HG02759 (cell line): ENCODE measurements around the gene EBI3.
"Not testable (repeated sequence)": the region's sequence is repeated elsewhere in the genome, so short reads cannot be mapped to it uniquely, and the experiment has no call there.

ENCODE experiments used
- ATAC-seq: cut with Tn5 transposase; IDR thresholded peaks from one replicate; pipeline ENCODE4 v1.9.1; 2021; ENCODE audit warnings: mild to moderate bottlenecking, moderate library complexity; ENCODE audit not compliant: unreplicated experiment

EBI3 gene

DNA sequence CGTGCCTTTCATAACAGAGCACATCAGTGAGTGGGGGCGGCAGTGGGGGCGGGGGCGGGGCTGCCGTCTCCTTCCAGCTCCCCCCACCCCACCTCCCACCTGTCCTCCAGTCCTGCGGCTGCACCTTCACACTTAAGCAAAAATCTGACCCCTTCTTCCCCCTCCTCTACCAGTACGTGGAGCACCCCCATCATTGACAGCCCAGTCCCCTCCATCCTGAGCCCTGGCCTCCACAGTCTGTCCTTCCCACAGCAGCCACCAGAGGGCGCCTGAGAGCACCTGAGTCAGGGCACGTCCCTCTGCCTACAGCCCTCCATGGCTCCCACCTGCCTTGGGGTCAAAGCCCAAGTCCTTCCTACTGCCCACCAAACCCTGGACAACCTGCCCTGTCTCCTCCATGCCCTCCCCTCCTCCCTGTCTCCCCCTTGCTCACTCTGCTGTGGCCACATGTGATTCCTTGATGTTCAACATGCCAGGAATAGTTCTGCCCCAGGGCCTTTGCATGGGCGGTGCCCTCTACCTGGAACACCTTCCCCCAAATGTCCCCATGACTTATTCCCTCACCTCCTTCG, 4.0 kb downstream of the EBI3 start:
- no peak for ATAC-seq

DNA sequence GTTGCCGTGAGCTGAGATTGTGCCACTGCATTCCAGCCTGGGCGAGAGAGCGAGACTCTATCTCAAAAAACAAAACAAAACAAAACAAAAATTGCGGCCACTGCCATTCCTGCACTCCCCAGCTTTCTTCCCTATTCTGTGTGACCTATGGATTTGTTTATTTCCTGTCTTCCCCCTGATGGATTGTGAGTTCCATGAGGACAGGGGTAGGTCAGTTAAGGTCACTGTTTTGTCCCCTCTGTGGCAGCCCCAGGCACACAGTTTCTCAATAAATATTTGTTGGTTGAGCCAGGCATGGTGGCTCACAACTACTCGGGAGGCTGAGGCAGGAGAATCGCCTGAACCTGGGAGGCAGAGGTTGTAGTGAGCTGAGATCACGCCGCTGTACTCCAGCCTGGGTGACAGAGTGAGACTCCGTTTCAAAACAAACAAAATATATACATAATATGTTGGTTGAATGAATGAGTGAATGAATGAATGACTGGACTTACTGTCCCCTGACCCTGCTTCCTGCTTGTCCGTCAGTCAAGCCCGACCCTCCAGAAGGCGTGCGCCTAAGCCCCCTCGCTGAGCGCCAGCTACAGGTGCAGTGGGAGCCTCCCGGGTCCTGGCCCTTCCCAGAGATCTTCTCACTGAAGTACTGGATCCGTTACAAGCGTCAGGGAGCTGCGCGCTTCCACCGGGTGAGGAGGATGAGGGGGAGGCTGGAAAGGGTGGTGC, 5.0 kb downstream of the EBI3 start:
- ATAC-seq: no peak

DNA sequence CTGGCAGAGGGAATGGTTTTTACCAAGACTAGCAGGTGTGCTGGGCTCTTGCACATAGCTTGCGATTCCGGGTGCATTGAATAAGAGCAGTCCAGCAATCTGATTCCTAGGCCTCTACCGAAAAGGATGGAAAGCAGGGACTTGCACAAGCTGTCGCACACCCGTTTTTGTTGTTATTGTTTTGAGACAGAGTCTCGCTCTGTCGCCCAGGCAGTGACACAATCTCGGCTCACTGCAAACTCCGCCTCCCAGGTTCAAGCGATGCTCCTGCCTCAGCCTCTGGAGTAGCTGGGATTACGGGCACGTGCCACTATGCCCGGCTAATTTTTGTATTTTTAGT, 5.5 kb downstream of the EBI3 start:
- no peak for ATAC-seq

DNA sequence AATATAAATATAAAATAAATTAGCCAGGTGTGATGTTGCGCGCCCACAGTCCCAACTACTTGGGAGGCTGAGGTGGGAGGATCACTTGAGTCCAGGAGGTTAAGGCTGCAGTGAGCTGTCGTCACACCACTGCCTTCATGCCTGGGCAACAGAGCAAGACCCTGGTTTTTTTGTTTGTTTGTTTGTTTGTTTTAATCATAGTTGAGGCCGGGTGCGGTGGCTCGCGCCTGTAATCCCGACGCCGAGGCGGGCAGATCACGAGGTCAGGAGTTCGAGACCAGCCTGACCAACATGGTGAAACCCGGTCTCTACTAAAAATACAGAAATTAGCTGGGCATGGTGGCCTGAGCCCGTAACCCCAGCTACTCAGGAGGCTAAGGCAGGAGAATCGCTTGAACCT, 8.2 kb downstream of the EBI3 start:
- not testable (repeated sequence) for ATAC-seq

DNA sequence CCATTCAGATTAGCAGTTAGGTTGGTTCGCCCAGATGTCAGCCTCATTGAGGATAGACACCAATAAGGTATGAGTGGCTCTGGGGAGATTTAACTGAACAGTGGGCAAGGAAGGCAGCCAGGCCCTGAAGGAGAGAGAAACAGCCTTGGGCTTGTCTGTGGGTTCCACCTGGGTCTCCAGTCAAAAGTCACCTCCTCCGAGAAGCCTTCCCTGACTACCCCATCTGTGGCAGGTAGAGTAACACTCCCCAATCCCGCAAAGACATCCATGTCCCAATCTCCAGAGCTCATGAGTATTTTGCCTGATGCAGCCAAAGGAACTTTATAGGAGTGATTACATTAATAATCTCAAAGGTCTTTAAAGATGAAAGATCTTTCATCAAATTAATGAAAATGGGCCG, 9.5 kb downstream of the EBI3 start:
- ATAC-seq: no peak

DNA sequence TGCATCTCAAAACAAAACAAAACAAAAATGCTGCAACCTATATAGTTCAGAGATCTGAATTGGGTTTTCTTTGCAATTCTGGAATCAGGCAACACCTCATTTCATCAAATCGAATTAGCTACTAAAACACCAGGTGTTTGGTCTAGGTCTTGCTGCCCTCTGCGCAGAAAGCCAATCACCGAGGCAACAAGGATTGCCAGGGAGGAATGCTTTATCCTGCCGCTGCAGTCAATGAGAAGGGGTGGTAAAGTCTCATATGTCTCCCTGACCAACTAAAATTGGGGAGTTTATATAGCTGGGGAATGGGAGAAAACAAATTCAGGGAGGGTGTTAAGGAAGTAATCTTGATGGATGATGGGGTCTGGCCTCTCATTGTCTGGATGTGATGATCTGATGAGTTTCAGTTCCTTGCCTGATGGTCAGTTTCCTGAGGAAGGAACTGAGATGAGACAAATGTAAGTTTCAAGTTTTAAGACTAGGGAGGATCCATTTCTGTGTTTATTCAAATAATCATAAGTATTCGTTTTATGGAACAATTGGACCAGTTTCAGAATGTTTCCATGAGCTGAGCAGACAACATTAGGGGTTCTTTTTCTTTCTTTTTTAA, 12.6 kb downstream of the EBI3 start:
- no peak for ATAC-seq

DNA sequence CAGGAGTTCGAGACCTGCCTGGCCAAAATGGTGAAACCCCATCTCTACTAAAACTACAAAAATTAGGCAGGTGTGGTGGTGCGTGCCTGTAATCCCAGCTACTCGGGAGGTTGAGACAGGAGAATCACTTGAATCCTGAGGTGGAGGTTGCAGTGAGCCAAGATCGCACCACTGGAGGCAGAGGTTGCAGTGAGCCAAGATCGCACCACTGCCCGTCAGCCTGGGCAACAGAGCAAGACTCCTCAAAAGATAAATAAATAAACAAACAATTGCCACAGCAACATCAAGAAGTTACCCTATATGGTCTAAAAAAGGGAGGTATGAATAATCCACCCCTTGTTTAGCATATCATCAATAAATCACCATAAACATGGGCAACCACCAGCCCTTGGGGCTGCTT, 16.6 kb downstream of the EBI3 start:
- ATAC-seq: not testable (repeated sequence)

DNA sequence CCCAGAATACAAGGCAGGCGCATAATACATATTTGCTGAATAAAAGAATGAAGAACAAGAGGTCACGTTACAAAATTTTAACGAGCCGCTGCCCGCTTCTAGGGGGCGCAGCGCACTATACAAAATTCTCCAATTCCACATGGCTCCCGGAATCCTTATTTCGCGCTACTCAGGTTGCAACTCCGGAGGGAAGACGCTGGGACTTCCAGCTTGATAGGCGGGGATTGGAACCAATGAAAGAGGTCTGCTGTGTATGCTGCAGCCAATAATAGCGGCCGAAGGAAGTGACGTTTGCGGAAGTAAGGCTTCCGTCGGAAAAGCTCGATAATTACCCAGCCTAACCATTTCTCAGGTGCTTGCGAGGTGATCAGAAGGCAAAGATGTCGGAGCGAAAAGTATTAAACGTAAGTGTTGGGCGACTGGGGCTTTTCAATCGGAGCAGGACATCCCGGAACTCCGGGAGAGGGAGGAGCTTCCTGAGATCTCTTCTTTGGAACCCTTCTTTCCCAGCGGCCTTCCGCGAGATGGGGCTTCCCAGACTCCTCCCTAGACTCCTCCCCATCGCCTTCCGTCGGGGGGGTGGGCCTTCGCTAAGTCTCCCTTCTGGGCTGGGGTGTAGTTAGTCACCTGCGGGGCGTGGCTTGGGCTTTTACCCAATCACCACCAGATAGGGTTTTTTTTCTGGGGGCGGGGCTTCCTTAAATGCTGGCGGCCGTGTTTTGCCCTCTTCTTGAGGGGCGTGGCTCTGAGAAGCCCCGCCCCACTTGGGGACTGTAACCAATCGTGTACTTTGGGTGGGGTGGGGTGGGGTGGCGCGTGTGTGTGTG, 17.7 kb downstream of the EBI3 start, which contains the start of gene YJU2:
Gene YJU2 (plus strand): TSS at position 314 of the 827 bp plus-strand sequence. CDS start 67 bp downstream, at position 381.
- ATAC-seq: peak; percentile 91

DNA sequence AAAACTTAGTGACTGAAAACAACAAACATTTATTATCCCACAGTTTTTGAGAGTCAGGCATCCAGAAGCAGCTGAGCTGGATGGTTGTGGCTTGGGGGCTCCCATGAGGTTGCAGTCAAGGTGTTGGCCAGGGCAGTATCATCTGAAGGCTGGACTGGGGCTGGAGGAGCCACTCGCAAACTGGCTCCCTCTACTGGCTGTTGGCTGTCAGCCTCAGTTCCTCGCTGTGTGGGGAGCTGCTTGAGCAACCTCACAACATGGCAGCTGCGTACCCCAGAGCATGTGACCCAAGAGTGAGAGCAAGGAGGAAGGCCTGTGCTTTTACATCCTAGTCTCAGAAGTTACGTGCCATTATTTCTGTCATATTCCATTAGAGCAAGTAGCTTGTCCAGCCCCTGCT, 27.2 kb downstream of the EBI3 start:
- no peak for ATAC-seq

DNA sequence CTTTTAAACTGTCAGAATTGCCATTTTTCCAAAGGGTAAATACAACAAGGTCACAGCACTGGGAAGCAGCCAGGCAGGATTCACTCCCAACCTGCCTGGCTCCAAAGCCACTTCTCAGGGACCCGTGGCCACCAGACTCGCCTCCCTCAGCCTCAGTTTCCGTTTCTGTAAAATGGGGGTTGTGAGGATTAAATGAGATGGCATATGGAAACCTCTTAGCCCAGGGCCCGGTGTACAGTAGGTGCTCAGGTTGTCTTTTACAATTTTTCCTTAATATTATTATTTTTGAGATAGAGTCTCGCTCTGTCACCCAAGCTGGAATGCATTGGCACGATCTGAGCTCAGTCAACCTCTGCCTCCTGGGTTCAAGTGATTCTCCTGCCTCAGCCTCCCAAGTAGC, 27.7 kb downstream of the EBI3 start:
- no peak for ATAC-seq

DNA sequence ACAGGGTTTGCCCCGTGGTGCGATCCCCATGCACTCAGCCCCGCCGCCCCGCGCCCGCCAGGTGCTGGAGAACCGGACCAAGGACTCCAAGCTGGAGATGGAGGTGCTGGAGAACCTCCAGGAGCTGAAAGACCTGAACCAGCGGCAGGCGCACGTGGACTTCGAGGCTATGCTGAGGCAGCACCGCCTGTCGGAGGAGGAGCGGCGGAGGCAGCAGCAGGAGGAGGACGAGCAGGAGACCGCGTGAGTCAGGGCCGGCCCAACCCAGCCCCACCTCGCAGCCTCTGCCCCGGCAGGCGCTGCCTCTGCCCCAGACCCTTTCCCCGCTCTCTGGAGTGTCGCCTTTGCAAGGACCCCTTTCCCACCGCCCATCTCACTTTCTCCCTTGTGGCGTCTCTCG, 28.9 kb downstream of the EBI3 start:
- ATAC-seq: no peak

DNA sequence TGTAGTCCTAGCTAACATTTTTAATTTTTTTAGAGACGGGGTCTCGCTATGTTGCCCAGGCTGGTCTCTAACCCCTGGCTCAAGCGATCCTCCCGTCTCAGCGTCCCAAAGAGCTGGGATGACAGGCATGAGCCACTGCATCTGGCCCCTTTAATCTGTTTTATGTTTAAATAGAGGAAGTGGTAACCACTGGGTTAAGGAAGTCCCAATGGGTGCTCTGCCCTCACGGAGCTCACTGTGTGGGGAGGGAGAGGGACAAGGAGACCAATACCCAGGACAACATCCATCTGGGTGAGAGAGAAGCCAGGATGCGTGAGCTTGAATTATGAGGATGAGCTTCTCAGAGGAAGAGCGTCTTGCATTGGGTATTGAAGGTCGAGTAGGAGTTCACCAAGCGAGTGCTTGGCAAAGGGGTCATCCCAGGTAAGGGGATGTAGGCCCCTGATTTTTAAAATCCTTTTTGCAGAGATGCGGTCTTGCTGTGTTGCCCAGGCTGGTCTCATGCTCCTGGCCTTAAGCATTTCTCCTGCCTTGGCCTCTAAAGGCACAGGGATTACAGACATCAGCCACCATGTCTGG, 31.4 kb downstream of the EBI3 start:
- no peak for ATAC-seq

DNA sequence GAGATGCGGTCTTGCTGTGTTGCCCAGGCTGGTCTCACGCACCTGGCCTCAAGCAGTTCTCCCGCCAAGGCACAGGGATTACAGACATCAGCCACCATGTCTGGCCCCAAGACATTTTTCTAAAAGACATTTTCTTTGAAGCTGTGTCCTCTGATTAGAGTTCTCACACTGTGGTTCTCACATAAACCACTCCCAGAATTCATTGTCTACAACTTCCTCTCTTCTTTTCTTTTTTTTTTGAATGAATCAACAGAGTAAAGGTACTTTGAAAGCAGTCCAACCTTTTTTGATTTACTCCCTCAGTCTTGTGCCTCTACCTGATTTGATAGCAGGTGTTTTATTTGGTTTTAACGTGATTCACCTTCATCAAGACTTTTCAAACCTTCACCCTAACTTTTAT, 35.5 kb downstream of the EBI3 start:
- ATAC-seq: no peak

DNA sequence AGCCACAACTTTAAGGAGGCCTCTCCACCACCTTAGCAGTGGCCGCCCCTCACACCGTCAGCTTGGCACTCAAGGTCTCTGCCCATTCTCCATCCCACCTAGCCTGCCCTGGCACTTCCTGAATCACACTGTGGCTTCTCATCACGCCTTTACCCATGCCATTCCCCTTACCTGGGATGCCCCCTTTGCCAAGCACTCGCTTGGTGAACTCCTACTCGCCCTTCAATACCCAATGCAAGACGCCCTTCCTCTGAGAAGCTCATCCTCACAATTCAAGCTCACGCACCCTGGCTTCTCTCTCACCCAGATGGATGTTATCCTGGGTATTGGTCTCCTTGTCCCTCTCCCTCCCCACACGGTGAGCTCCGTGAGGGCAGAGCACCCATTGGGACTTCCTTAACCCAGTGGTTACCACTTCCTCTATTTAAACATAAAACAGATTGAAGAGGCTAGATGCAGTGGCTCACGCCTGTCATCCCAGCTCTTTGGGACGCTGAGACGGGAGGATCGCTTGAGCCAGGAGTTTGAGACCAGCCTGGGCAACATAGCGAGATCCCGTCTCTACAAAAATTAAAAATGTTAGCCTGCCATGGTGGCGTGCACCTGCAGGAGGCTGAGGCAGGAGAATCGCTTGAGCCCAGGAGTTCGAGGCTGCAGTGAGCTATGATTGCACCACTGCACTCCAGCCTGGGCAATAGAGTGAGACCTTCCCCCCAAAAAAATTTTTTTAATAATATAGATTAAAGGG, 37.1 kb downstream of the EBI3 start:
- no peak for ATAC-seq

DNA sequence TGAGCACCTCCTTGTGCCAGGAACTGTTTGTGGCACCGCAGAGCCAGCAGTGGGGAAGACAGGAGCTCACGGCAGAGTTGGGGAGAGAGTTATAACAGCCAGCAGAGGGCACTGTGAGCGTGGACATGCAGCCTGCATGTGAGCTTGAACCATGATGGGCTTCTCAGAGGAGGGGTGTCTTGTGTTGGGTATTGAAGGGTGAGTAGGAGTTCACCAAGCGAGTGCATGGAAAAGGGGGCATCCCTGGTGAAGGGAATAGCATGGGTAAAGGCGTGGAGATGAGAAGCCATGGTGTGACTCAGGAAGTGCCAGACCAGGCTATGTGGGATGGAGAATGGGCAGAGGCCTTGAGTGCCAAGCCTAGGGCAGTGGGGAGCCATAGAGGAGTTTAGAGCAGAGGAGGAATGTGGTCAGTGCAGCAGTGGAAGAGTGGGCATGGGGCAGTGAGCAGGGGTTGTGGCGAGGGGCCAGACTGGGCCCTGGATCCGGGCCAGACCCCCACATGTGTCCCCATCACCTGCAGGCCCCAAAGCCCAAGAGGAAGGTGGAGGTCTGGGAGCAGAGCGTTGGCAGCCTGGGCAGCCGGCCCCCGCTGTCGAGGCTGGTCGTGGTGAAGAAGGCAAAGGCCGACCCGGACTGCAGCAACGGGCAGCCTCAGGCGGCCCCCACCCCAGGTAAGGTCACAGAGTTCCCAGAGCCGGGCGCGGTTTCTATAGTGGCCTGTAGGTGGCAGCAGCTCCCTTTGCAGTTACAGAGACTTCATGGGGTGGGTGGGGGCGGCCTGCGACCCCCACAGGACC, 38.0 kb downstream of the EBI3 start:
- no peak for ATAC-seq

DNA sequence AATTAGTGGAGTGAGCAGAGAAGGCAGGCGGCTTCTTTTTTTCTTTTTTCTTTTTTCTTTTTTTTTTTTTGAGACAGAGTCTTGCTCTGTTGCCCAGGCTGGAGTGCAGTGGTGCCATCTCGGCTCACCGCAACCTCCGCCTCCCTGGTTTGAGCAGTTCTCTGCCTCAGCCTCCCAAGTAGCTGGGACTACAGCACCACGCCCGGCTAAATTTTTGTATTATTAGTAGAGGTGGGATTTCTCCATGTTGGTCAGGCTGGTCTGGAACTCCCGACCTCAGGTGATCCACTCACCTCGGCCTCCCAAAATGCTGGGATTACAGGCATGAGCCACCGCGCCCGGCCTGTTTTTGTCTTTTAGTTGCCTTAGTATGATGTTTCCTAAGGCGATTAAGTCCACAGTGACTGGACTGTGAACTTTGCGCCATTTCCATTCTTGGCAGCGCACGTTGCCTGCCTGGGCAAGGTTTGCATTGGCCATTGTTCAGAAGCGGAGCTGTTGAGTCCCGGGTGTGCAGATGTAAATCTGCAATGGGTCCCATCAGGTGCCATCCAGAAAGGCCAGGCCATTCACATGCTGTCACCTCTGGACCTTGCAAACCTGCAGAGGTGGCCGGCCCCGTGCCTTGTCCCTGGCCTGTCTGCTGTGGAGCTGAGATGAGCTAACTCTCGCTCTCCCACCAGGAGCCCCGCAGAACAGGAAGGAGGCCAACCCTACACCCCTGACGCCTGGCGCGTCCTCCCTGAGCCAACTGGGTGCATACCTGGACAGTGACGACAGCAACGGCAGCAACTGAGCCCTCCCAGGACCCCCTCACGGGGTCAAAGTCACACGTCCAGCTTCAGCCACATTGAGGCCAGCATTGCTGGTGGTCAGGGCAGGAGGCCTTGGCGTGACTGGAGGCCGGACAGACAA, 38.8 kb downstream of the EBI3 start:
- ATAC-seq: no peak

DNA sequence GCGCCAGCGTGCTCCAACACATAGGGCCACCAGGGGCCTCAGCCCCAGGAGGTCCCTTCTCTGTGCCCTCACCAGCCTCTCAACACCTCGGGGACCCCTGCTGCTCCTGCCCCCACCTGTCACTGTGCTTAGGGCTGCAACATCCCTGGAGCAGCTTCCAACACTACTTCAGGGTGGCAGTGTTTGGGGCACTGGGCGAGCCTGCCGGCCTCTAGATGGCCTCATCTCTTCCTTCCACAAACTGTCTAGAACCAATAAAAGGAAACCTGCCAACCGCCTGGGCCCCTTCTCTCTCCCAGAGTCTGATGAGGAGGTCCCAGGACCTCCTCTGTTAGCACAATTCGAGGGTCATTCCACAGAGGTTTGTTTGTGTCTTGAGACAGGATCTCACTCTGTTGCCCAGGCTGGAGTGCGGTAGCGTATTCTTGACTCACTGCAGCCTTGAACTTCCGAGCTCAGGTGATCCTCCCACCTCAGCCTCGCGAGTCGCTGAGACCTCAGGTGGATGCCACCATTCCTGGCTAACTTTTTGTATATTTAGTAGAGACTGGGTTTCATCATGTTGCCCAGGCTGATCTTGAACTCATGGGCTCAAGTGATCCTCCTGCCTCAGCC, 39.6 kb downstream of the EBI3 start:
- no peak for ATAC-seq

DNA sequence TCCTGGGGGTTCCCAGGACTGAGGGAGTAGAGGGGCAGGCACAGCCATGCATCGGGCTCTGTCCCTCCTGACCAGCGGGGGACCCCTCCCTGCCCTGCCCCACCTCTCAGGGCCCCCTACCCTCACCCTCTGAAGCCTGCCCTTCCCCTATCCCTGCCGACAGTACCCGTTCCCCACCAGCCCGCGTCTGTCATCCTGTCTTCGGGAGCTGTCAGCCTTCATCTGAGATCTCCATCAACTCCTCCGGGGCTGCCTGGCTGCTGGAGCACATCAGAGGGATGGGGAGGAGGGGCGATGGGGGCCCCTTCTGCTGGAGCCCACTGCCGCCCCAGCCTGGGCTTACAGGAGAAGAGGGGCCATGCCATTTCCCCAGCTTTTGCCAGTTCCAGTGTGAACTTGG, 43.6 kb downstream of the EBI3 start:
- no peak for ATAC-seq
